Right lobe of liver (tissue), 6 donors: ENCODE measurements around the gene KCNF1. TPM values are rescaled to one million over a fixed set of nuclear protein-coding genes. Genes with fewer than 3 reads are reported as not detected.

ENCODE experiments used
- ATAC-seq, 4 donors: fragments of 200-7000 bp; cut with Tn5 transposase; one replicate each; pipeline ENCODE4 v1.9.1; 2020; ENCODE audit warnings: mild to moderate bottlenecking in 4 of 4, moderate library complexity in 4 of 4
- DNase-seq, 3 donors: peaks; one replicate each; pipeline ENCODE4 v3.0.0-alpha.2; 2020
- H3K27ac ChIP-seq, 3 donors: fragments of 200-600 bp; one replicate each; pipeline ENCODE4 v1.8.0; 2022
- H3K27me3 ChIP-seq, 2 donors: fragments of 200-600 bp; one replicate each; pipeline ENCODE4 v1.8.0; 2022
- H3K36me3 ChIP-seq, 4 donors: fragments of 200-600 bp; sonication (generic) in 1 of 4; one replicate each; pipeline versions ENCODE4 v1.5.1 to v1.8.0; 2017 to 2022; ENCODE audit warnings: control low read depth in 1 of 4
- H3K4me1 ChIP-seq, 4 donors: fragments of 200-600 bp; sonication (generic) in 1 of 4; one replicate each; pipeline versions ENCODE4 v1.5.1 to v1.8.0; 2017 to 2022; ENCODE audit warnings: control low read depth in 1 of 4
- H3K4me3 ChIP-seq, 3 donors: fragments of 200-600 bp; one replicate each; pipeline ENCODE4 v1.8.0; 2022
- H3K9me3 ChIP-seq, 4 donors: fragments of 200-600 bp; sonication (generic) in 1 of 4; one replicate each; pipeline versions ENCODE4 v1.5.1 to v1.8.0; 2017 to 2022; ENCODE audit warnings: control low read depth in 1 of 4
- CTCF ChIP-seq, 4 donors: fragments of 200-600 bp in 3 of 4; fragments of 450-650 bp in 1 of 4; IDR thresholded peaks; one replicate each; pipeline versions ENCODE4 v1.5.1 to v1.8.0; 2016 to 2022; ENCODE audit warnings: antibody characterized with exemption in 4 of 4, mild to moderate bottlenecking in 2 of 4
- POLR2A ChIP-seq: fragments of 450-650 bp; IDR thresholded peaks from one replicate; pipeline ENCODE4 v1.6.1; 2017; ENCODE audit warnings: antibody characterized with exemption, mild to moderate bottlenecking
- WGBS: methylation state at CpG from one replicate; pipeline ENCODE4 v1.1.6; 2018; ENCODE audit warnings: low coverage, low lambda C conversion rate; ENCODE audit not compliant: insufficient coverage; ENCODE audit errors: missing lambda C conversion rate; 5-methylcytosine and 5-hydroxymethylcytosine counted together
- intact Hi-C, 2 donors: fragments of 100-400 bp; cut with DNase I; formaldehyde crosslinking; loops; one replicate each; pipeline versions ENCODE4 v1.11.2 to v1.14.1; 2022
- total RNA-seq, 6 experiments: library from RNA; depleted of rRNA in 2 of 6; stranded (reverse); fragments of >200 nt in 2 of 6; fragmentation: NEBNext Ultra II Directional in 3 of 6; extraction: Animal tissue kit (Norgen Biotek cat#: 25700) in 3 of 6; gene quantifications; one replicate each; pipeline versions ENCODE4 v1.1.0 to v1.2.4, GENCODE V29; 2016 to 2023
- donor health status: DM: no; HTN: yes; CAD: no.
- donor health status: DM: no; HTN: no; CAD: no.
- donor health status: DM: no; HTN: no; CAD: no.
- donor health status: DM: no; HTN: yes; CAD: no.
- donor health status: DM: no; HTN: yes; CAD: no.

KCNF1 gene
- total RNA-seq, 6 experiments from 2014 or later, result not detected

- H3K4me3 ChIP-seq, result no peak overlapping the region
- WGBS, result 71% methylated on average over 6 of the region's 6 CpGs
- ATAC-seq (no peak), DNase-seq (no peak)
- H3K4me1 ChIP-seq, result peaks cover 0 to 15% (median 0%) of the 10 kb centered on the region in 4 donors
- intact Hi-C loops, result no loop called here
- TF ChIP-seq POLR2A (no peak), CTCF (IDR thresholded peaks at IDR 0.05) (no peak)
- H3K27ac ChIP-seq, result no peak overlapping the region
- no peaks in the 10 kb centered on the region for H3K9me3 ChIP-seq
- no peaks in the 10 kb centered on the region for H3K36me3 ChIP-seq
- no peaks in the 10 kb centered on the region for H3K27me3 ChIP-seq
These were observed 26.5 kb upstream of the KCNF1 start for GRCh38 chr2:10885094-10885860.

DNA sequence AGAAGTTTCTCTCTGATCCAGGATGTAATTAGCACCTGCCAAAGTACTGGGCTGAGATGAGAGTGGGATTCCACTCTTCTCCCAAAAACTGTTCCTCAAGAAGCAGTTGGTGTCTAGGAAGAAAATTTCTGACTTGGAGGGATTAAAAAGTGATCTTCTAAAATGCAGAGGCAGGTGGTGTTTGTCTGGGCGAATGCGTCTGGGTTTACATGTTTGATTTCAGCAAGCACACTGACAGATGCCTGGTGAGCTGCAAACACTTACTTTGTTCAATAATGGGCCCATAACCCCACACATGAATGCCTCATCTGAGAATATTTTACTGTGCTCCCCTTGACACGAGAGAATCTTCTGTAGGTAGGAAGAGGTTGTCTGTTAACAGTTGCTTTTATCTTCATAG lies 24.3 kb upstream of the KCNF1 start:
- intact Hi-C loops, result no loop called here

GRCh38 chr2:10889651-10890215 lies 22.0 kb upstream of the KCNF1 start:
- H3K4me3 ChIP-seq, result no peak overlapping the region
- intact Hi-C loops, result no loop called here
- DNase-seq (no peak), ATAC-seq (no peak)
- H3K27ac ChIP-seq, result no peak overlapping the region
- 100% methylated on average over 2 of the region's 9 CpGs for WGBS
- no peak for TF ChIP-seq CTCF (IDR thresholded peaks at IDR 0.05)
- H3K4me1 ChIP-seq, result no peaks in the 10 kb centered on the region
- no peaks in the 10 kb centered on the region for H3K36me3 ChIP-seq
- no peaks in the 10 kb centered on the region for H3K27me3 ChIP-seq
- H3K9me3 ChIP-seq, result no peaks in the 10 kb centered on the region

More for the DNA sequence above, 24.3 kb upstream of the KCNF1 start:
- no peak for ATAC-seq
- Histone ChIP-seq H3K36me3 (no peaks in the 10 kb centered on the region), H3K4me1 (peaks cover 0 to 15% (median 0%) of the 10 kb centered on the region in 4 donors), H3K9me3 (no peaks in the 10 kb centered on the region), H3K4me3 (no peak overlapping the region), H3K27ac (no peak overlapping the region), H3K27me3 (no peaks in the 10 kb centered on the region)
- WGBS, result 56% methylated on average over 3 of the region's 3 CpGs
- DNase-seq, result no peak
- TF ChIP-seq CTCF (IDR thresholded peaks at IDR 0.05), result no peak
- TF ChIP-seq POLR2A, result no peak

DNA sequence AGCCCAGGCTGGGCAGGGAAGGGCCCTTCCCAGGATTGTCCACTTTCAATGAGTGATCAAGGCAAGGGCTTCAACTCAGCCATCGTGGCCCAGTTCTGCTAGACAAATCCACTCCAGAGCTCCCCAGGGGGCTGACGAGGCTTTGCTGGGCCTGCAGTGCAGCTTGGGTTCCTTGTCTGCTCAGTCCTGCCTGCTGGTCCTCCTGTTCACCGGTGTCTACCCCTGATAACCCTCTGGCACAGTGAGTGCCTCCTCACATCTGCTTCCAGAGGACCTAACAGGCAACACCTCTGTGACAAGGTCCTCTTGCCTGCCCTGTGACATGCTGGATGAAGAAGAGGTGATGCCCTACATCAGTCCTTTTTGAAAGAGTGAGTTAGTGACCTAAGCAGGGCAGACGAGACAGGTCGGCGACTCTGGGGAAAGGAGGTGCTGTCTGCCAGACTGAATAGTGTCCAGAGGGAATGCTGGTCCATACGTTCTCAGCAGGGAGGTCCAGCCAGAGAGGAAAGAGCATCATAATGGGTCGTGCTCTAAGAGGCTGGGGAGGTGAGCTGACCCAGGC lies 20.9 kb upstream of the KCNF1 start:
- Histone ChIP-seq H3K36me3 (no peaks in the 10 kb centered on the region), H3K27me3 (no peaks in the 10 kb centered on the region), H3K27ac (no peak overlapping the region), H3K9me3 (no peaks in the 10 kb centered on the region), H3K4me3 (no peak overlapping the region), H3K4me1 (no peaks in the 10 kb centered on the region)
- WGBS, result 75% methylated on average over 6 of the region's 8 CpGs
- DNase-seq, result peak in 1 of 3 donors; percentile 19
- ATAC-seq, result no peak
- intact Hi-C loops, result no loop called here
- TF ChIP-seq POLR2A, result no peak

GRCh38 chr2:10891390-10891789 lies 20.3 kb upstream of the KCNF1 start:
- H3K27ac ChIP-seq, result no peak overlapping the region
- no peaks in the 10 kb centered on the region for H3K9me3 ChIP-seq
- H3K27me3 ChIP-seq, result no peaks in the 10 kb centered on the region
- DNase-seq (peak in 1 of 3 donors; percentile 16), ATAC-seq (no peak)
- H3K4me3 ChIP-seq, result no peak overlapping the region
- intact Hi-C loops, result no loop called here
- no peaks in the 10 kb centered on the region for H3K36me3 ChIP-seq
- H3K4me1 ChIP-seq, result no peaks in the 10 kb centered on the region
- no peak for TF ChIP-seq CTCF (IDR thresholded peaks at IDR 0.05)
- TF ChIP-seq POLR2A, result no peak
- 77% methylated on average over 3 of the region's 6 CpGs for WGBS
